ENCODE results near the gene ATP11A.

GRCh38 chr13:112700291-112701060 is 10.6 kb downstream of the ATP11A start:
- TF ChIP-seq CTCF (IDR thresholded peaks at IDR 0.05) (no peak), POLR2A (IDR thresholded peaks at IDR 0.05) (no peak), POLR2AphosphoS5 (IDR thresholded peaks at IDR 0.05) (no peak)
